Non-pigmented ciliary epithelial cell (primary cell): ENCODE measurements around the gene GMEB2.
A peak's percentile ranks its signal among the peaks of the same experiment; 100 is the strongest.
"Not testable (repeated sequence)": the region's sequence is repeated elsewhere in the genome, so short reads cannot be mapped to it uniquely, and the experiment has no call there.

Experiments used
- DNase-seq: peaks from one replicate; pipeline ENCODE4 v3.0.0-alpha.2; 2010; ENCODE audit warnings: low read depth

The GMEB2 gene

GRCh38 chr20:63639093-63639975 is 12.4 kb upstream of the GMEB2 start:
- DNase-seq: no peak

DNA sequence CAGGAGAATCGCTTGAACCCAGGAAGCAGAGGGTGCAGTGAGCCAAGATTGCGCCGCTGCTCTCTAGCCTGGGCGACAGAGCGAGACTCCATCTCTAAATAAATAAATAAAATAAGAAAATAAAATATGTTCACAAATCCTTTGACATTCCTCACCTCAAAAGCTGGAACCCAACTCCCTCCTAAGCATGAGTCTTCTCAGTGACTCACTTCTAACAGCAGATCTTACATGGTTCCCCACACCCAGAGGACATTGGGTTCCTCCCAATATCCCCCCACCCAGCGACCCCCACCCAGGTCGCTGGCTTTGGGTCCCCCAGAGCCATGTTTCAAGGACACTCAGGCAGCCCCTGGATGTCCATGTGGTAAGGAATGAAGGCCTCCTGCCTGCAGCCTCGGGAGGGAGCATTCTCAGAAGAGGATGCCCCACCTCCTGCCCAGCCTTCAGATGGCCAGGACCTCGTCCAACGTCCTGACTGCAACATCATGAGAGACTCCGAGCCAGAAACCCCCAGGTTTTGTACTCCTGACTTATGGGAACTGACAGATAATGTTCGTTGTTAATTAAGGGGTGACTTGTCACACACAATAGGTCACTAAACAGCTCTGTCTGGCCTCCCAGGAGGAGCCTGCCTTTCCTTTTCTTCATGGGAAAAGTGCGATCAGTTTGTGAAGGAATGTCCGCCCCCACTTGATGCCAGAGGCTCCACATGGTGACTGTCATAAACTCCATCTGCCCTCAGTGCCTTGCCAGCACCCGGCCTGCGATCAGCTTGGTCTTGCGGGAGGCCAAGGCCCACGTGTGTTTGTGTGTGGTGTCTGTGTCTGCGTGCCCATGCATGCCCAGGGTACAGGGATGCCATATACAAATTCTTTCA is 10.1 kb upstream of the GMEB2 start:
- no peak for DNase-seq

DNA sequence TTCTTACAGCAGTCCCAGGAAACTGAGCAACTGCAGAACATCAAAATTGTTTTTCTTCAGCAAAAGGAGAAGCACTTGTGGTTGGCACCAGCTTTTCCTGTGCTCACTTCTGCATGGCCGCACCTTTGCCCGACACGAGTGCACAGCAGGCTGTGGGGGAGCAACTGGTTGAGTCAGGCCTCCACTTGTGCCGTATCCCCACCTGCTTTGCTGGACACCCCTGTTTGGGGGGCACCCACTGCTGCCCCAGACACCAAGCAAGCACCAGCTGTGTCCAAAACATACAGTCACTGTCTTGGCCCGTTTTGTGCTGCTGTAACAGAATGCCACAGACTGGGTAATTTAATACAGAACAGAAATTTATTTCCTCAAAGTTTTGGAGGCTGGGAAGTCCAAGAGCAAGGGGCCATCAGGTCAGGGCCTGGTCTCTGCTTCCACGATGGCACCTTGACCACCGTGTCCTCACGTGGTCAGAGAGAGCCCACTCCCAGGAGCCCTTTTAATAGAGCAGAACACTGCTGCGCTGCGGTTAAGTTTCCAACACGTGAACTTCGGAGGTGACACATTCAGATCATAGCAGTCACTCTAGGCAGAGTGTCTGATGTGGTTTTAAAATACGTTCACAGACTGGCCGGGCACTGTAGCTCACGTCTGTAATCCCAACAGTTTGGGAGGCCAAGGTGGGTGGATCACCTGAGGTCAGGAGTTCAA is 8.7 kb upstream of the GMEB2 start:
- no peak for DNase-seq

GRCh38 chr20:63633732-63634131 is 6.8 kb upstream of the GMEB2 start:
- no peak for DNase-seq

GRCh38 chr20:63631426-63631825 is 4.5 kb upstream of the GMEB2 start:
- DNase-seq: not testable (repeated sequence)

DNA sequence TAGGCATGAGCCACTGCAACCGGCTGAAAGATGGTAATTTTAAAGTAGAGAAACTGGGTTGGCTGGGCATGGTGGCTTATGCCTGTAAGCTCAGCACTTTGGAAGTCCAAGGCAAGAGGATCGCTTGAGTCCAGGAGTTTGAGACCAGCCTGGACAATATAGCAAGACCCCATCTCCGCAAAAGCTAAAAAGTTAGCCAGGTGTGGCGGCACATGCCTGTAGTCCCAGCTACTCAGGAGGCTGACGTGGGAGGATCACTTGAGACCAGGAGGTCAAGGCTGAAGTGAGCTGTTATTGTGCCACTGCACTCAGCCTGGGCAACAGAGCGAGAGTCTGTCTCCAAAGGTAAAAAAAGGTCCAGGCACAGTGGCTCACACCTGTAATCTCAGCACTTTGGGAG is 4.1 kb upstream of the GMEB2 start:
- DNase-seq: not testable (repeated sequence)

DNA sequence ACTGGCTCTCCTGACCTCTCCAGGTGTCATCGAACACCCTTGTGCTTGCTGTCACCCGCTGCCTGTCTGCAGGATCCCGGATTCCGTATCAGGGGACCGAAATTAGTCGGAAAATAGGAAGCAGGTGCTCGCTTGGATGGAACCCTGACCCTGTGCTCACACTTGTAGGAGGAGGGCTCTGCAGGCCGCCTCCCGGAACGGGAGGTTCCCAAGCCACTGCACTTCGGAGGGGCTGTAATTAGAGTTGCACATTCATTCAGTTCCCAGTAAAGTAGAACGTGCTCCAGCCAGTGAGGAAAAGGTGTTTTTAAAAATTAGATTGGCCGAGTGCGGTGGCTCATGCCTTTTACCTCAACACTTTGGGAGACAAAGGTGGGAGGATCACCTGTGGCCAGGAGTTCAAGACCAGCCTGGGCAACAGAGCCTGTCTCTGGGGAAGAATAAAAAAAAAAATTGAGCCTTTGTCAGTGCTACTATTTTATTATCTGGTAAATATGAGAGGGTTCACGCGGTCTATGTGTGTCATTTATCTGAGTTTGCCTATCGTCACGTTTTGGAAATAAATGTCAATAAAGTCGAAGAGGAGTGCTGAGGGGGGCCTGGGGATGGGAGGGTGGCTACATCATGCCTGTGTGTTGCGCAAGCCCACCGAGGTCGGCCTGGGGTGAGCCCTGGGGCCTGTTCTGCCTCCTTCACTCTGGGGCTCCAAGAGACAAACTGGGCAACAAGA is 1.5 kb upstream of the GMEB2 start:
- DNase-seq: no peak

DNA sequence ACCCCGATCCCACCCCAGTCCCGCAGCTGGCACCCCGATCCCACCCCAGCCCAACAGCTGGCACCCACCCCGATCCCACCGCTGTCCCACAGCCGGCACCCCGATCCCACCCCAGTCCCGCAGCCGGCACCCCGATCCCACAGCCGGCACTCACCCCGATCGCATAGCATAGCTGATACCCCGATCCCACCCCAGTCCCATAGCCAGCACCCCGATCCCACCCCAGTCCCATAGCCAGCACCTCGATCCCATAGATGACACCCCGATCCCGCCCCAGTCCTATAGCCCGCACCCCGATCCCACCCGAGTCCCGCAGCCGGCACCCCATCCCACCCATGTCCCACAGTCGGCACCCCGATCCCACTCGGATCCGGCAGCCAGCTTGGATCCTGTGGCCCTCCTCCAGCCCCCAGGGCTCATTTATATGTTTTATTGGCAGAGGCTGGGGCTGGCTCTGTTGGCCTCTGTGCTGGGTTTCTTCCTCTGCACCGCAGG is 897 bp upstream of the GMEB2 start:
- no peak for DNase-seq

DNA sequence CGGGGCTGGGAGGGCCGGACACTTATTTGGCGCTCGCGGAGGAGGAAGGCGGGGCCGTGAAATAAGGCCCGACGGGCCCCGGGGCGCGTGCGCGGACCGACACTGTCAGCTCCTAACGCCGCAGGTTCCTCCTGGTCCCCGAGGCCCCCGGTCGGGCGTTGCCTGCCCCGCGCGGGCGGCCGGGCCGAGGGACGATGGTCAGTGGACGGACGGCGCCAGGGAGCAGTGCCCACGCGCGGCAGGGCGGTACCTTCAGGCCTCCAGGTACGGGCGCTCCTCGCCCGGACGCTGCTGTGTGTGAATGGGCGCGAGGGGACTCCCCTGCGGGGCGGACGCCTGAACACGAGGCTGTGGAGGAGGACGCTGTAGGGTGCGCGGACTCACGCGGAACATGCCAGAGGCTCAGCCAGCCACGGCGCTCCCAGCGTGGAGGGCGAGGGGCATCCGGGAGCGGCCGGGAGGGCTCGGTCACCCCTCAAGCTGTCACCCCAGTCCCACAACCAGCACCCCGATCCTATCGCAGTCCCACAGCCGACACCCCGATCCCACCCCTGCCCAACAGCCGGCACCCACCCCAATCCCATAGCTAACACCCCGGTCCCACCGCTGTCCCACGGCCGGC is 339 bp upstream of the GMEB2 start:
- DNase-seq: peak; percentile 53

DNA sequence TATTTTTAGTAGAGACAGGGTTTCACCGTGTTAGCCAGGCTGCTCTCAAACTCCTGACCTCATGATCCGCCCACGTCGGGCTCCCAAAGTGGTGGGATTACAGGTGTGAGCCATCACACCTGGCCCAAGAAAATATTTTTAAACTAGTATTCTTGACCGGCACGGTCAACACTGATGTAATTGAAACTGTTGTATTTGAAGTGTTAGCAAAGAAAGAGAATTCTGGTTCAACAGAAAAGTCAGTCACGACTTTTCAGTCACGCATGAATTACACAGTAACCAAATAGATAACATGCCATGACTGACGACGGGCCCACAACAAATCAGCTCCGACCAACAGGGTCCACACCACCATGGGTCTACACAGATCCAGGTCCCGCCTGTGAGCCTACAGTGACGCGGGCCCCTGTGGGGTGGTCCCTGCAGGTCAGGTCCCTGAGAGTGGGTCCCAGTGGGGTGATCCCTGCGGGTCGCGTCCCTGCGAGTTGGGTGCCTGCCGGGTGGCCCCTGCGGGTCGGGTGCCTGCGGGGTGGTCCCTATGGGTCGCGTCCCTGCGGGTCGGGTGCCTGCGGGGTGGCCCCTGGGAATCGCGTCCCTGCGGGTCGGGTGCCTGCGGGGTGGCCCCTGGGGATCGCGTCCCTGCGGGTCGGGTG is 1.0 kb downstream of the GMEB2 start:
- DNase-seq: no peak

GRCh38 chr20:63624486-63624885 is 2.4 kb downstream of the GMEB2 start:
- DNase-seq: no peak

GRCh38 chr20:63622732-63623131 is 4.2 kb downstream of the GMEB2 start:
- DNase-seq: no peak

GRCh38 chr20:63622096-63622495 is 4.8 kb downstream of the GMEB2 start:
- DNase-seq: no peak

- no peak for DNase-seq
Observed at GRCh38 chr20:63620991-63621390, 5.9 kb downstream of the GMEB2 start.

GRCh38 chr20:63619505-63619904 is 7.4 kb downstream of the GMEB2 start:
- no peak for DNase-seq

DNA sequence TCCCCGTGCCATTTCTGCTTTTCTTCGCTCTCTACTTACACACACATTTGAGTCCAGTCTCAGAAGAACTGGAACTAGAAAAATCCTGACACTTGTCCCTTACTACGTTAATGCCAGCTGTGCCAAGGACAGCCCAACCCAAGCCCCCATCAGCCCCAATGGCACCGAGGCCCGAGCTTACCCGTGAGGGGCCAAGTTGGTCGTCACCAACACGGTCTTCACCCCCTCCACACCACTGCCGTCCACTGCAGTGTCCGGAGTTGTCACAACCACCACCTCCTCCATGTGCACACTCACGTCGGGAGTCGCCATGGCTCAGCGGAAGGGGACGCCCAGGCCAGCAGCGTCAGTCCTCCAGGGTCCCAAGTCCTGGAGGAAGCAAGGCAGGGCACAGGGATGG is 7.8 kb downstream of the GMEB2 start:
- DNase-seq: no peak

- no peak for DNase-seq
Observed at GRCh38 chr20:63618291-63618980, 8.5 kb downstream of the GMEB2 start.

GRCh38 chr20:63617876-63618265 is 9.0 kb downstream of the GMEB2 start:
- no peak for DNase-seq

- DNase-seq: no peak
Observed at GRCh38 chr20:63617092-63617875, 9.6 kb downstream of the GMEB2 start.
